ENCODE data around the gene RNU7-1.

RNU7-1 gene

DNA sequence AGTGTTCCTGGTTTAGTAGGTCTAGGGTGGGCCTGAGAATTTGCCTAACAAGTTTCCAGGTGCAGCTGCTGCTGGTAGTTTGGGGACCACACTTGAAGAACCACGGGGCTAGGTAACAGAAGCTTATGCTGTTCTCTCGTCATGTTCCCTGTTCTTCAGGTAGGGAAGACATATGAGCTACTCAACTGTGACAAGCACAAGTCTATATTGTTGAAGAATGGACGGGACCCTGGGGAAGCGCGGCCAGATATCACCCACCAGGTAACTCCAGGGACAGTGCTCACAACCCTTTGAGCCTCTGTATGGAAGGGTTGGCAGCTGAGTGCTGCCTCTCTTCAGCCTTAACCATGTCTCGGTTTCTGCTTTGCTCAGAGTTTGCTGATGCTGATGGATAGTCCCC is 30.6 kb downstream of the RNU7-1 start:
- no peak overlapping the region for H3K4me3 ChIP-seq (ENCODE audit: low read depth, low read length)
- H3K36me3 ChIP-seq = peaks cover 66% of the 10 kb centered on the region
- DNase-seq = no peak
- no peaks in the 10 kb centered on the region for H3K27me3 ChIP-seq
- H3K9me3 ChIP-seq = no peaks in the 10 kb centered on the region
- TF ChIP-seq, protein P1, sequence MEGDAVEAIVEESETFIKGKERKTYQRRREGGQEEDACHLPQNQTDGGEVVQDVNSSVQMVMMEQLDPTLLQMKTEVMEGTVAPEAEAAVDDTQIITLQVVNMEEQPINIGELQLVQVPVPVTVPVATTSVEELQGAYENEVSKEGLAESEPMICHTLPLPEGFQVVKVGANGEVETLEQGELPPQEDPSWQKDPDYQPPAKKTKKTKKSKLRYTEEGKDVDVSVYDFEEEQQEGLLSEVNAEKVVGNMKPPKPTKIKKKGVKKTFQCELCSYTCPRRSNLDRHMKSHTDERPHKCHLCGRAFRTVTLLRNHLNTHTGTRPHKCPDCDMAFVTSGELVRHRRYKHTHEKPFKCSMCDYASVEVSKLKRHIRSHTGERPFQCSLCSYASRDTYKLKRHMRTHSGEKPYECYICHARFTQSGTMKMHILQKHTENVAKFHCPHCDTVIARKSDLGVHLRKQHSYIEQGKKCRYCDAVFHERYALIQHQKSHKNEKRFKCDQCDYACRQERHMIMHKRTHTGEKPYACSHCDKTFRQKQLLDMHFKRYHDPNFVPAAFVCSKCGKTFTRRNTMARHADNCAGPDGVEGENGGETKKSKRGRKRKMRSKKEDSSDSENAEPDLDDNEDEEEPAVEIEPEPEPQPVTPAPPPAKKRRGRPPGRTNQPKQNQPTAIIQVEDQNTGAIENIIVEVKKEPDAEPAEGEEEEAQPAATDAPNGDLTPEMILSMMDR (IDR thresholded peaks at IDR 0.05; ENCODE audit: low read depth, low read length) = no peak
- no peaks in the 10 kb centered on the region for H3K4me1 ChIP-seq

DNA sequence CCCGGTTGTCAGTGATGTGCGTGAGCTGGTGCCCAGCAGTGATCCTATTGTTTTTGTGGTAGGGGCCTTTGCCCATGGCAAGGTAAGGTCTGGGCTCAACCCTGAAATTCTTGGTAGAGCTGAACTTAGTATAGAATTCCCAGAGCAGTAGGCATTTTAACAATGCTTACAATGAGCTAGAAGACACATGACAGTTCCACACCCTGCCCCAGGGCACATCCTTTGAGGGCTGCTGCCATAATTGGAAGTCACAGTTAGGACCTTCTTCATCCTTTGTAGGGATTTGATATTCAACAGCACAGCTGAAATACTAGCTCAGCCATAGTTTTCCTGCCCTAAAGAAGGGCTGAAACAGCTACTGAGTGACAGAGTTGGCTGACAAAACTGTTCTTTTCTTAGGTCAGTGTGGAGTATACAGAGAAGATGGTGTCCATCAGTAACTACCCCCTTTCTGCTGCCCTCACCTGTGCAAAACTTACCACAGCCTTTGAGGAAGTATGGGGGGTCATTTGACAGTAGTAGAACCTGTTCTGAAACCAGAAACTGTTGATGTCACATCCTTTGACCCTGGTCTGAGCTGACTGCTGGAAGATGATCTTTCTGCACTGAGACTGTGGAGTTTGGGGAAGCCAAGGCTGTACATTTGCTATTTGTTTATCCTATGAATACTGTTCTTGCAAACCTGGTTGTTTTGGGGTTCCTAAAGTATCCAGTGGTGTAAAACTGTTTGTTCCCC is 31.8 kb downstream of the RNU7-1 start:
- Histone ChIP-seq H3K4me3 (ENCODE audit: low read depth, low read length) (no peak overlapping the region), H3K4me1 (no peaks in the 10 kb centered on the region), H3K27me3 (no peaks in the 10 kb centered on the region), H3K9me3 (no peaks in the 10 kb centered on the region), H3K36me3 (peaks cover 67% of the 10 kb centered on the region)
- no peak for DNase-seq
- TF ChIP-seq, protein P1 (IDR thresholded peaks at IDR 0.05; ENCODE audit: low read depth, low read length) = no peak

DNA sequence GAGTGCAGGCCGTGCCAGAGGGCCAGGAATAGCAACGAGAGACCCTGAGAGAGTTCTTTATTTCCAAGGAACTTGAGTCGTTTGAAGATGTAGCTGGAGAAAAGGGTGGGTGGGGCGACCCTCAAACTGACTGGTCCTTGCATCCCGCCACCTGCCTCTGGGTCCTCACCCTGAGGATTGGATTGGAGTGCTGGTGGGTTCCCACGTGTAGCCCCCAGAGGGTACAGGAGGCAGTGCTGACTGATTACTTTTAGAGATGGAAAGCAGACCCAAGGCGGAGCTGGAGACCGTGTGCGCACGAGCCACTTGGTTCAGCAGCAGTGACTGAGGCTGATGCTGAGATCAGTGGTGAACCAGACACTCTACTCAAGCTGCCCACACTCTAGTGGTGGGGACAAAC is 34.0 kb downstream of the RNU7-1 start:
- TF ChIP-seq, protein P1 (IDR thresholded peaks at IDR 0.05; ENCODE audit: low read depth, low read length) = no peak
- Histone ChIP-seq H3K9me3 (no peaks in the 10 kb centered on the region), H3K4me1 (no peaks in the 10 kb centered on the region), H3K4me3 (ENCODE audit: low read depth, low read length) (no peak overlapping the region), H3K36me3 (peaks cover 82% of the 10 kb centered on the region), H3K27me3 (no peaks in the 10 kb centered on the region)
- DNase-seq = no peak

DNA sequence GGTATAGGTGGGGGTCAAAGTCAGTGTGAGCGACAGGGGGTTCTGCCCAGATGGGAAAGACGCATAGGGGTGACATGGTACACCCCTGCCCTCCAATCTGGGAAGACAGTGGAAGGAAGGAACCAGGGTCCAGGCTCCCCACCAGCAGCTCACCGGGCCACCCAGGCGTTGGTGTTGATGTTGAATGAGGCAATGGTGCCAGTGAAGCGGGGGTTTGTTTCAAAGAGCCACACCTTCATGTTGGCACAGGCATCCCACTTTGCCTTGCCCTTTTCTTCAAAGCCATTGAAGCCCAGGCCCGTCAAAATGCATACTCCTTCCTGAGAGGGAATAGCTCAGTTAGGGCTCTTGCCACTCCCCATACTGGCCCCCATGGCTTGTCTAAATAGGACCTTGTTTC is 34.6 kb downstream of the RNU7-1 start:
- TF ChIP-seq, protein P1 (IDR thresholded peaks at IDR 0.05; ENCODE audit: low read depth, low read length) = no peak
- Histone ChIP-seq H3K4me1 (no peaks in the 10 kb centered on the region), H3K9me3 (no peaks in the 10 kb centered on the region), H3K27me3 (no peaks in the 10 kb centered on the region), H3K36me3 (peaks cover 78% of the 10 kb centered on the region), H3K4me3 (ENCODE audit: low read depth, low read length) (no peak overlapping the region)
- no peak for DNase-seq

DNA sequence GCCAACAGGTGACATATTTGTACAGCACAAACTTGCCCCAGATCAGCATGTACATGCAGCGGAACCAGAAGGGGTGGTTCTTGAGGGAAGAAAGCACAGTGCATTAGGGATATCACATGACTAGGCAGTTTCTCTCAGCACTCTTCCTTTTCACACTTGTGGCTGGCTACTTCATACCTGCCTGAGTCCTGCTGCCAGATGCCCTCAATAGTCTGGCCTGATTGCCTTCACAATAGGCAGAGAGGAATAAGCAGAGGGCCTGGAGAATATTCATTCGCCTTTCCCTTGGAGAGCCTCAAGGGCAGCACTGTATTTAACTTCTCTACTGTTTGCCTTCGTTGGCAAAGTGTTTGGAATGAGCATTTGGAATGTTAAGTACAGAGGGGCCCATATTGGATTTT is 35.0 kb downstream of the RNU7-1 start:
- DNase-seq = no peak
- Histone ChIP-seq H3K27me3 (no peaks in the 10 kb centered on the region), H3K4me3 (ENCODE audit: low read depth, low read length) (no peak overlapping the region), H3K4me1 (no peaks in the 10 kb centered on the region), H3K9me3 (no peaks in the 10 kb centered on the region), H3K36me3 (peaks cover 76% of the 10 kb centered on the region)
- TF ChIP-seq, protein P1 (IDR thresholded peaks at IDR 0.05; ENCODE audit: low read depth, low read length) = no peak

DNA sequence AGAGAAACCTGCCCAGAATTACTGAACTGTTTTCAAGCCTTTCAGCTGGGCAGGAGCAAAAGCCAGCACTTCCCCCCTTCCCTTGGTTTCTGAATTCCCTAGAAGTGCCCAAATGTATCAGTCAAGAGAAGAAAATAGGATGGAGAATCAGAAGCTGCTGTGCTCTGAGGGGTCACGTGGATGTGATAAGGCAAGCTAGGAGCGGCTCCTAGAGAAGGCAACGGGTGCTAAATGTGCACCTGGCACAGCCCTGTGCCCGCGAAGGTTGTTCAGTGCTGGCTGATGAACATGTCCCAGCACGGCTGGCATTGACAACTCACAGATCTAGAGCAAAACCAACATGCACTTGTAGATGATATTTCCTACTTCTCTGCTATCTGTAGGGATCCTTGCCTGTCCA is 35.4 kb downstream of the RNU7-1 start:
- TF ChIP-seq, protein P1 (IDR thresholded peaks at IDR 0.05; ENCODE audit: low read depth, low read length) = no peak
- no peak overlapping the region for H3K4me3 ChIP-seq (ENCODE audit: low read depth, low read length)
- H3K36me3 ChIP-seq = peaks cover 74% of the 10 kb centered on the region
- no peaks in the 10 kb centered on the region for H3K27me3 ChIP-seq
- no peak for DNase-seq
- no peaks in the 10 kb centered on the region for H3K4me1 ChIP-seq
- H3K9me3 ChIP-seq = no peaks in the 10 kb centered on the region

Data from BE2C (cell line).